Type B pancreatic cell (in vitro differentiated cells): ENCODE data around the gene BSG. TPM values are rescaled to one million over a fixed set of nuclear protein-coding genes. Genes with fewer than 3 reads are reported as not detected.

Source experiments
- DNase-seq: peaks from one replicate; pipeline ENCODE4 v3.0.0; 2021; ENCODE audit warnings: mixed read lengths; ENCODE audit not compliant: unreplicated experiment; ENCODE audit errors: extremely low spot score
- H3K27ac Mint-ChIP-seq: 2 replicates; pipeline ENCODE4 v1.8.0; 2021; ENCODE audit warnings: mild to moderate bottlenecking, mixed read lengths
- H3K27me3 Mint-ChIP-seq: 2 replicates; pipeline ENCODE4 v1.8.0; 2021; ENCODE audit warnings: mixed read lengths
- H3K36me3 Mint-ChIP-seq: 2 replicates; pipeline ENCODE4 v1.8.0; 2021; ENCODE audit warnings: mixed read lengths
- H3K4me1 Mint-ChIP-seq: one replicate; pipeline ENCODE4 v1.8.0; 2021; ENCODE audit warnings: mixed read lengths; ENCODE audit not compliant: unreplicated experiment
- H3K4me3 Mint-ChIP-seq: 2 replicates; pipeline ENCODE4 v1.8.0; 2021; ENCODE audit warnings: mild to moderate bottlenecking, mixed read lengths
- H3K9me3 Mint-ChIP-seq: 2 replicates; pipeline ENCODE4 v1.8.0; 2021; ENCODE audit warnings: mixed read lengths
- CTCF ChIP-seq: fragments of 200-600 bp; sonication (generic); conservative IDR thresholded peaks from 2 replicates; pipeline ENCODE4 v1.5.0; 2021; ENCODE audit warnings: antibody characterized with exemption, mild to moderate bottlenecking
- long read RNA-seq: library from polyadenylated mRNA; unstranded; transcript quantifications from one replicate; pipeline ENCODE4 v2.0.0, GENCODE V29; 2020
- total RNA-seq: library from RNA; stranded (reverse); gene quantifications from 2 replicates; pipeline ENCODE4 v1.2.1, GENCODE V29; 2021; ENCODE audit warnings: low replicate concordance

Gene BSG
- total RNA-seq = 497 and 522 TPM in 2 replicates
- long read RNA-seq, partial matches to known transcripts = 0 of 33 reads
- long read RNA-seq, other reads (novel, unspliced or antisense) = 33 of 33 reads

- H3K27ac Mint-ChIP-seq = peak within 1 kb of the TSS; percentile 98
- peak; percentile 99 for DNase-seq
Measured at GRCh38 chr19:572140-572742, at the start of gene BSG. BSG (plus strand) TSS chr19:572596; CDS start chr19:572635, 39 bp downstream.

GRCh38 chr19:522726-523125, 49.7 kb upstream of the BSG start:
- H3K27me3 Mint-ChIP-seq = peaks cover 3% of the 10 kb centered on the region
- no peak for DNase-seq
- H3K4me3 Mint-ChIP-seq = no peak overlapping the region
- peaks cover 4% of the 10 kb centered on the region for H3K36me3 Mint-ChIP-seq
- H3K27ac Mint-ChIP-seq = no peak overlapping the region
- TF ChIP-seq CTCF = no peak
- peaks cover 5% of the 10 kb centered on the region for H3K4me1 Mint-ChIP-seq
- no peaks in the 10 kb centered on the region for H3K9me3 Mint-ChIP-seq

More at GRCh38 chr19:572140-572742, at the start of gene BSG:
- H3K9me3 Mint-ChIP-seq = no peaks in the 10 kb centered on the region
- H3K4me3 Mint-ChIP-seq = peak within 1 kb of the TSS; percentile 96
- peaks cover 3% of the 10 kb centered on the region for H3K36me3 Mint-ChIP-seq
- no peak for TF ChIP-seq CTCF
- peaks cover 10% of the 10 kb centered on the region for H3K27me3 Mint-ChIP-seq
- H3K4me1 Mint-ChIP-seq = peaks cover 30% of the 10 kb centered on the region

- Mint-ChIP-seq H3K9me3 (no peaks in the 10 kb centered on the region), H3K27me3 (peaks cover 3% of the 10 kb centered on the region), H3K4me1 (peaks cover 9% of the 10 kb centered on the region), H3K4me3 (no peak overlapping the region), H3K36me3 (peaks cover 4% of the 10 kb centered on the region), H3K27ac (no peak overlapping the region)
- no peak for TF ChIP-seq CTCF
- no peak for DNase-seq
Measured at GRCh38 chr19:524062-524674, 48.2 kb upstream of the BSG start.

- Mint-ChIP-seq H3K27me3 (peaks cover 3% of the 10 kb centered on the region), H3K9me3 (no peaks in the 10 kb centered on the region), H3K4me3 (no peak overlapping the region), H3K27ac (peak overlapping the region; percentile 74), H3K36me3 (peaks cover 4% of the 10 kb centered on the region), H3K4me1 (peaks cover 9% of the 10 kb centered on the region)
- no peak for TF ChIP-seq CTCF
- DNase-seq = no peak
Measured at GRCh38 chr19:525029-525428, 47.4 kb upstream of the BSG start.

- Mint-ChIP-seq H3K27me3 (peaks cover 3% of the 10 kb centered on the region), H3K36me3 (peaks cover 2% of the 10 kb centered on the region), H3K27ac (peak overlapping the region; percentile 74), H3K4me1 (peaks cover 9% of the 10 kb centered on the region), H3K4me3 (no peak overlapping the region), H3K9me3 (no peaks in the 10 kb centered on the region)
- DNase-seq = no peak
- TF ChIP-seq CTCF = no peak
Measured at GRCh38 chr19:525857-526419, 46.5 kb upstream of the BSG start.
